Ramos (cell line): Measurements from ENCODE around the gene ZC3H15.
"Not testable (repeated sequence)": the region's sequence is repeated elsewhere in the genome, so short reads cannot be mapped to it uniquely, and the experiment has no call there.

Experiments
- in situ Hi-C: fragments of 300-500 bp; cut with MboI; formaldehyde crosslinking; loops from one replicate; pipeline ENCODE4 v1.14.3; 2022; ENCODE audit warnings: low sequenced_read_pairs; ENCODE audit not compliant: unreplicated experiment

The ZC3H15 gene

GRCh38 chr2:186486651-186487647 is 889 bp downstream of the ZC3H15 start:
- in situ Hi-C loops = no loop called here

- in situ Hi-C loops = no loop called here
Observed at GRCh38 chr2:186493564-186494085, 7.6 kb downstream of the ZC3H15 start.

GRCh38 chr2:186496401-186496800 is 10.3 kb downstream of the ZC3H15 start:
- in situ Hi-C loops = no loop called here

- in situ Hi-C loops = no loop called here
Observed at GRCh38 chr2:186497928-186498327, 11.9 kb downstream of the ZC3H15 start.

GRCh38 chr2:186498834-186499233 is 12.8 kb downstream of the ZC3H15 start:
- in situ Hi-C loops = no loop called here

- in situ Hi-C loops = no loop called here
Observed at GRCh38 chr2:186503827-186504606, 18.0 kb downstream of the ZC3H15 start.

- in situ Hi-C loops = no loop called here
Observed at GRCh38 chr2:186508263-186508662, 22.2 kb downstream of the ZC3H15 start.

GRCh38 chr2:186515376-186515775 is 29.3 kb downstream of the ZC3H15 start:
- in situ Hi-C loops = no loop called here

GRCh38 chr2:186516396-186516795 is 30.3 kb downstream of the ZC3H15 start:
- in situ Hi-C loops = no loop called here

- in situ Hi-C loops = no loop called here
Observed at GRCh38 chr2:186517090-186517489, 31.0 kb downstream of the ZC3H15 start.

- in situ Hi-C loops = no loop called here
Observed at GRCh38 chr2:186518291-186518690, 32.2 kb downstream of the ZC3H15 start.

GRCh38 chr2:186518945-186519344 is 32.9 kb downstream of the ZC3H15 start:
- in situ Hi-C loops = no loop called here

- in situ Hi-C loops = not testable (repeated sequence)
Observed at GRCh38 chr2:186521570-186522153, 35.6 kb downstream of the ZC3H15 start.

GRCh38 chr2:186522450-186522849 is 36.4 kb downstream of the ZC3H15 start:
- in situ Hi-C loops = no loop called here

- in situ Hi-C loops = no loop called here
Observed at GRCh38 chr2:186523791-186524190, 37.7 kb downstream of the ZC3H15 start.

- in situ Hi-C loops = no loop called here
Observed at GRCh38 chr2:186526281-186526680, 40.2 kb downstream of the ZC3H15 start.

GRCh38 chr2:186530314-186530713 is 44.3 kb downstream of the ZC3H15 start:
- in situ Hi-C loops = no loop called here

- in situ Hi-C loops = no loop called here
Observed at GRCh38 chr2:186531257-186531775, 45.3 kb downstream of the ZC3H15 start.

GRCh38 chr2:186532891-186533290 is 46.8 kb downstream of the ZC3H15 start:
- in situ Hi-C loops = no loop called here

GRCh38 chr2:186533717-186534116 is 47.7 kb downstream of the ZC3H15 start:
- in situ Hi-C loops = no loop called here
